Activated CD4-positive, alpha-beta T cell treated with anti-CD3 and anti-CD28 coated beads, Interleukin-2, amount 10 ng/mL, durations not matched to agents 24 days and 14 days (primary cell): ENCODE data around the gene CREM. TPM values are rescaled to one million over a fixed set of nuclear protein-coding genes. Genes with fewer than 3 reads are reported as not detected.

ENCODE experiments used
- DNase-seq: peaks from one replicate; pipeline ENCODE4 v3.0.0; 2022
- H3K27ac Mint-ChIP-seq: one replicate; pipeline ENCODE4 v1.8.0; 2022; ENCODE audit warnings: mild to moderate bottlenecking, mixed read lengths
- H3K27me3 Mint-ChIP-seq: one replicate; pipeline ENCODE4 v1.8.0; 2022; ENCODE audit warnings: mixed read lengths
- H3K36me3 Mint-ChIP-seq: one replicate; pipeline ENCODE4 v1.8.0; 2022; ENCODE audit warnings: low read depth, mild to moderate bottlenecking, mixed read lengths
- H3K4me1 Mint-ChIP-seq: one replicate; pipeline ENCODE4 v1.8.0; 2021; ENCODE audit warnings: mixed read lengths
- H3K4me3 Mint-ChIP-seq: one replicate; pipeline ENCODE4 v1.8.0; 2022; ENCODE audit warnings: mild to moderate bottlenecking, moderate library complexity, mixed read lengths
- H3K9me3 Mint-ChIP-seq: one replicate; pipeline ENCODE4 v1.8.0; 2021; ENCODE audit warnings: mixed read lengths
- intact Hi-C: fragments of 100-400 bp; cut with micrococcal nuclease; formaldehyde crosslinking; loops from one replicate; pipeline ENCODE4 v1.15.1; 2023
- total RNA-seq: library from RNA; stranded (reverse); gene quantifications from 2 replicates; pipeline ENCODE4 v1.2.3, GENCODE V29; 2022

The CREM gene
- total RNA-seq, 1 donor from 2014 or later, result 87.0 TPM

- H3K27me3 Mint-ChIP-seq, result peaks cover 6% of the 10 kb centered on the region
- no peak overlapping the region for H3K4me3 Mint-ChIP-seq
- no peaks in the 10 kb centered on the region for H3K36me3 Mint-ChIP-seq
- no peak for DNase-seq
- H3K4me1 Mint-ChIP-seq, result peaks cover 13% of the 10 kb centered on the region
- no peaks in the 10 kb centered on the region for H3K9me3 Mint-ChIP-seq
- intact Hi-C loops, result no loop called here
- H3K27ac Mint-ChIP-seq, result no peak overlapping the region
Observed at GRCh38 chr10:35119378-35119777, 7.3 kb upstream of the CREM start.

GRCh38 chr10:35124540-35124939 is 2.1 kb upstream of the CREM start:
- no peaks in the 10 kb centered on the region for H3K9me3 Mint-ChIP-seq
- intact Hi-C loops, result loop anchor here (5.0 to 10.0 kb wide), 2 partner anchors 440 to 518 kb away; partner anchors contain the start of gene FZD8
- DNase-seq, result no peak
- H3K27ac Mint-ChIP-seq, result no peak overlapping the region
- H3K27me3 Mint-ChIP-seq, result no peaks in the 10 kb centered on the region
- no peak overlapping the region for H3K4me3 Mint-ChIP-seq
- H3K36me3 Mint-ChIP-seq, result peaks cover 9% of the 10 kb centered on the region
- H3K4me1 Mint-ChIP-seq, result peaks cover 34% of the 10 kb centered on the region

- H3K36me3 Mint-ChIP-seq, result peaks cover 12% of the 10 kb centered on the region
- H3K27me3 Mint-ChIP-seq, result no peaks in the 10 kb centered on the region
- DNase-seq, result no peak
- H3K9me3 Mint-ChIP-seq, result no peaks in the 10 kb centered on the region
- peaks cover 41% of the 10 kb centered on the region for H3K4me1 Mint-ChIP-seq
- peak overlapping the region; percentile 99 for H3K4me3 Mint-ChIP-seq
- peak overlapping the region; percentile 99 for H3K27ac Mint-ChIP-seq
- intact Hi-C loops, result loop anchor here (1.0 to 10.0 kb wide), 3 partner anchors 36 to 439 kb away; partner anchors contain the start of gene CUL2
Observed at GRCh38 chr10:35126062-35126529, 550 bp upstream of the CREM start.

GRCh38 chr10:35127289-35127891 is 744 bp downstream of the CREM start:
- peaks cover 48% of the 10 kb centered on the region for H3K4me1 Mint-ChIP-seq
- DNase-seq, result peak; percentile 89
- H3K9me3 Mint-ChIP-seq, result no peaks in the 10 kb centered on the region
- H3K36me3 Mint-ChIP-seq, result peaks cover 12% of the 10 kb centered on the region
- intact Hi-C loops, result loop anchor here (1.0 to 10.0 kb wide), 4 partner anchors 22 to 437 kb away; no protein-coding TSS in a partner anchor
- peak overlapping the region; percentile 99 for H3K27ac Mint-ChIP-seq
- peak overlapping the region; percentile 99 for H3K4me3 Mint-ChIP-seq
- H3K27me3 Mint-ChIP-seq, result no peaks in the 10 kb centered on the region

GRCh38 chr10:35129185-35129674 is 2.6 kb downstream of the CREM start:
- peak overlapping the region; percentile 99 for H3K4me3 Mint-ChIP-seq
- H3K36me3 Mint-ChIP-seq, result peaks cover 13% of the 10 kb centered on the region
- peaks cover 55% of the 10 kb centered on the region for H3K4me1 Mint-ChIP-seq
- no peaks in the 10 kb centered on the region for H3K27me3 Mint-ChIP-seq
- intact Hi-C loops, result loop anchor here (10.0 kb wide), 1 partner anchor 436 kb away; no protein-coding TSS in a partner anchor
- no peak for DNase-seq
- H3K27ac Mint-ChIP-seq, result peak overlapping the region; percentile 99
- no peaks in the 10 kb centered on the region for H3K9me3 Mint-ChIP-seq

- no peak for DNase-seq
- Mint-ChIP-seq H3K36me3 (peaks cover 13% of the 10 kb centered on the region), H3K4me3 (peak overlapping the region; percentile 77), H3K27ac (peak overlapping the region; percentile 82), H3K9me3 (no peaks in the 10 kb centered on the region), H3K27me3 (no peaks in the 10 kb centered on the region), H3K4me1 (peaks cover 47% of the 10 kb centered on the region)
- intact Hi-C loops, result no loop called here
Observed at GRCh38 chr10:35130663-35131062, 4.0 kb downstream of the CREM start.

- Mint-ChIP-seq H3K4me1 (peaks cover 54% of the 10 kb centered on the region), H3K27ac (peak overlapping the region; percentile 93), H3K36me3 (peaks cover 12% of the 10 kb centered on the region), H3K4me3 (peak overlapping the region; percentile 83), H3K27me3 (no peaks in the 10 kb centered on the region), H3K9me3 (no peaks in the 10 kb centered on the region)
- no peak for DNase-seq
- intact Hi-C loops, result loop anchor here (1.0 to 2.0 kb wide), 3 partner anchors 17 to 310 kb away; no protein-coding TSS in a partner anchor
Observed at GRCh38 chr10:35132727-35133126, 6.1 kb downstream of the CREM start.

GRCh38 chr10:35133586-35133985 is 6.9 kb downstream of the CREM start:
- no peaks in the 10 kb centered on the region for H3K9me3 Mint-ChIP-seq
- peaks cover 50% of the 10 kb centered on the region for H3K4me1 Mint-ChIP-seq
- intact Hi-C loops, result loop anchor here (2.0 kb wide), 1 partner anchor 309 kb away; no protein-coding TSS in a partner anchor
- peak overlapping the region; percentile 69 for H3K4me3 Mint-ChIP-seq
- peaks cover 7% of the 10 kb centered on the region for H3K36me3 Mint-ChIP-seq
- peak overlapping the region; percentile 93 for H3K27ac Mint-ChIP-seq
- no peak for DNase-seq
- H3K27me3 Mint-ChIP-seq, result no peaks in the 10 kb centered on the region

GRCh38 chr10:35135861-35136260 is 9.2 kb downstream of the CREM start:
- H3K4me3 Mint-ChIP-seq, result peak overlapping the region; percentile 46
- peaks cover 4% of the 10 kb centered on the region for H3K36me3 Mint-ChIP-seq
- H3K4me1 Mint-ChIP-seq, result peaks cover 40% of the 10 kb centered on the region

GRCh38 chr10:35136263-35136815 is 9.7 kb downstream of the CREM start:
- Mint-ChIP-seq H3K27me3 (no peaks in the 10 kb centered on the region), H3K36me3 (peaks cover 2% of the 10 kb centered on the region), H3K4me1 (peaks cover 36% of the 10 kb centered on the region), H3K4me3 (peak overlapping the region; percentile 46), H3K27ac (peak overlapping the region; percentile 74), H3K9me3 (no peaks in the 10 kb centered on the region)
- DNase-seq, result no peak
- intact Hi-C loops, result no loop called here

More at GRCh38 chr10:35135861-35136260, 9.2 kb downstream of the CREM start:
- peak overlapping the region; percentile 67 for H3K27ac Mint-ChIP-seq
- H3K9me3 Mint-ChIP-seq, result no peaks in the 10 kb centered on the region
- no peaks in the 10 kb centered on the region for H3K27me3 Mint-ChIP-seq
- peak; percentile 70 for DNase-seq
- intact Hi-C loops, result no loop called here

- H3K4me3 Mint-ChIP-seq, result no peak overlapping the region
- DNase-seq, result no peak
- intact Hi-C loops, result no loop called here
- H3K4me1 Mint-ChIP-seq, result peaks cover 31% of the 10 kb centered on the region
- H3K27ac Mint-ChIP-seq, result no peak overlapping the region
- peaks cover 15% of the 10 kb centered on the region for H3K9me3 Mint-ChIP-seq
- H3K27me3 Mint-ChIP-seq, result no peaks in the 10 kb centered on the region
- peaks cover 15% of the 10 kb centered on the region for H3K36me3 Mint-ChIP-seq
Observed at GRCh38 chr10:35140126-35140525, 13.5 kb downstream of the CREM start.

- Mint-ChIP-seq H3K27ac (no peak overlapping the region), H3K36me3 (peaks cover 18% of the 10 kb centered on the region), H3K4me1 (peaks cover 29% of the 10 kb centered on the region), H3K9me3 (peaks cover 15% of the 10 kb centered on the region), H3K4me3 (no peak overlapping the region), H3K27me3 (no peaks in the 10 kb centered on the region)
- intact Hi-C loops, result no loop called here
- no peak for DNase-seq
Observed at GRCh38 chr10:35140727-35141126, 14.1 kb downstream of the CREM start.

- H3K27ac Mint-ChIP-seq, result peak overlapping the region; percentile 86
- H3K27me3 Mint-ChIP-seq, result no peaks in the 10 kb centered on the region
- peak; percentile 58 for DNase-seq
- intact Hi-C loops, result no loop called here
- H3K4me1 Mint-ChIP-seq, result peaks cover 57% of the 10 kb centered on the region
- H3K36me3 Mint-ChIP-seq, result peaks cover 32% of the 10 kb centered on the region
- H3K4me3 Mint-ChIP-seq, result peak overlapping the region; percentile 67
- H3K9me3 Mint-ChIP-seq, result no peaks in the 10 kb centered on the region
Observed at GRCh38 chr10:35150308-35150707, 23.7 kb downstream of the CREM start.

- Mint-ChIP-seq H3K9me3 (no peaks in the 10 kb centered on the region), H3K4me1 (peaks cover 46% of the 10 kb centered on the region), H3K36me3 (peaks cover 35% of the 10 kb centered on the region), H3K27ac (no peak overlapping the region), H3K27me3 (no peaks in the 10 kb centered on the region), H3K4me3 (no peak overlapping the region)
- intact Hi-C loops, result no loop called here
- no peak for DNase-seq
Observed at GRCh38 chr10:35152992-35153391, 26.3 kb downstream of the CREM start.
